H1 (cell line): ENCODE results near the gene CMBL. TPM values are rescaled to one million over a fixed set of nuclear protein-coding genes. Genes with fewer than 3 reads are reported as not detected.

Source experiments
- ASH2L ChIP-seq: fragments of 200-600, 300-600 bp; sonication (generic); IDR thresholded peaks from one replicate; pipeline ENCODE4 v1.7.1; 2017; ENCODE audit warnings: low read length
- BACH1 ChIP-seq: IDR thresholded peaks from 2 replicates; pipeline ENCODE4 v1.6.1; 2012; ENCODE audit warnings: low read length, improper control_type of control experiment
- BCL11A ChIP-seq, 2 experiments: IDR thresholded peaks; one replicate each; pipeline ENCODE4 v1.6.1; 2011; ENCODE audit warnings: low read depth in 2 of 2, low read length in 2 of 2, mild to moderate bottlenecking in 2 of 2
- BRCA1 ChIP-seq: IDR thresholded peaks from 2 replicates; pipeline ENCODE4 v1.6.1; 2012; ENCODE audit warnings: low read depth, low read length, improper control_type of control experiment
- CEBPB ChIP-seq: IDR thresholded peaks from 2 replicates; pipeline ENCODE4 v1.6.1; 2012; ENCODE audit warnings: low read depth, low read length
- CHD2 ChIP-seq: IDR thresholded peaks from 2 replicates; pipeline ENCODE4 v1.6.1; 2012; ENCODE audit warnings: low read length, improper control_type of control experiment
- EZH2 ChIP-seq: fragments of 200-600 bp; sonication (generic); IDR thresholded peaks from 2 replicates; pipeline ENCODE4 v1.7.1; 2012; ENCODE audit warnings: low read depth, mild to moderate bottlenecking, moderate library complexity, low read length, inconsistent platforms; ENCODE audit not compliant: severe bottlenecking
- FOSL1 ChIP-seq: IDR thresholded peaks from 2 replicates; pipeline ENCODE4 v1.6.1; 2011; ENCODE audit warnings: mild to moderate bottlenecking, low read depth, low read length, moderate library complexity; ENCODE audit not compliant: insufficient read depth
- KDM1A ChIP-seq: fragments of 200-600, 300-600 bp; sonication (generic); IDR thresholded peaks from 2 replicates; pipeline ENCODE4 v1.7.1; 2016; ENCODE audit warnings: mild to moderate bottlenecking, low read length, borderline replicate concordance
- PHF8 ChIP-seq: fragments of 200-600 bp; sonication (generic); conservative IDR thresholded peaks from 2 replicates; pipeline ENCODE4 v1.7.1; 2012; ENCODE audit warnings: low read depth, mild to moderate bottlenecking, inconsistent platforms, low read length, moderate library complexity
- POLR2A ChIP-seq, 2 experiments: IDR thresholded peaks; 1 replicate in 1 of 2; 2 replicates in 1 of 2; pipeline ENCODE4 v1.6.1; 2011; ENCODE audit warnings: low read depth in 2 of 2, low read length in 2 of 2, mild to moderate bottlenecking in 2 of 2; ENCODE audit errors: control extremely low read depth in 1 of 2
- POLR2AphosphoS5 ChIP-seq: IDR thresholded peaks from 2 replicates; pipeline ENCODE4 v1.6.1; 2011; ENCODE audit warnings: low read depth, low read length
- POU5F1 ChIP-seq: IDR thresholded peaks from 2 replicates; pipeline ENCODE4 v1.6.1; 2011; ENCODE audit warnings: low read depth, mild to moderate bottlenecking, low read length, moderate library complexity
- RXRA ChIP-seq: IDR thresholded peaks from 2 replicates; pipeline ENCODE4 v1.6.1; 2011; ENCODE audit warnings: low read depth, mild to moderate bottlenecking, low read length, moderate library complexity; ENCODE audit not compliant: insufficient read depth
- SIN3A ChIP-seq, 2 experiments: IDR thresholded peaks in 1 of 2; conservative IDR thresholded peaks in 1 of 2; 2 replicates each; pipeline ENCODE4 v1.6.1; 2011 to 2012; ENCODE audit warnings: low read length in 2 of 2, improper control_type of control experiment in 1 of 2, low read depth in 1 of 2, mild to moderate bottlenecking in 1 of 2
- SIX5 ChIP-seq: IDR thresholded peaks from 2 replicates; pipeline ENCODE4 v1.6.1; 2011; ENCODE audit warnings: mild to moderate bottlenecking, low read depth, low read length
- SP4 ChIP-seq: IDR thresholded peaks from 2 replicates; pipeline ENCODE4 v1.6.1; 2012; ENCODE audit warnings: low read length, inconsistent platforms
- SRF ChIP-seq: IDR thresholded peaks from 2 replicates; pipeline ENCODE4 v1.6.1; 2011; ENCODE audit warnings: mild to moderate bottlenecking, low read depth, low read length, moderate library complexity
- TAF1 ChIP-seq: IDR thresholded peaks from 2 replicates; pipeline ENCODE4 v1.6.1; 2011; ENCODE audit warnings: mild to moderate bottlenecking, low read depth, low read length
- TAF7 ChIP-seq: optimal IDR thresholded peaks from 2 replicates; pipeline ENCODE3; 2011; ENCODE audit warnings: low read depth, mild to moderate bottlenecking, inconsistent platforms, low read length, moderate library complexity, borderline replicate concordance
- polyA plus RNA-seq, 7 experiments: library from polyadenylated mRNA; depleted of rRNA in 3 of 7; stranded (reverse) in 5 of 7; unstranded in 2 of 7; fragments of >200 nt in 5 of 7; fragments of 200-250 nt in 2 of 7; gene quantifications; 1 replicate in 5 of 7; 2 replicates in 1 of 7; 4 replicates in 1 of 7; pipeline versions ENCODE4 v1.2.1 to v1.2.3, GENCODE V29; 2011 to 2013; ENCODE audit warnings: missing spikeins in 2 of 7, mixed read lengths in 2 of 7
- total RNA-seq: library from RNA; stranded (reverse); fragmentation: NEBNext Ultra II Directional; extraction: Animal tissue kit (Norgen Biotek cat#: 25700); gene quantifications from 2 replicates; pipeline ENCODE4 v1.2.1, GENCODE V29; 2021
- TF ChIP-seq, protein P1 (sequence below): IDR thresholded peaks from 2 replicates; pipeline ENCODE4 v1.6.1; 2011; ENCODE audit warnings: low read depth, mild to moderate bottlenecking, low read length; ENCODE audit not compliant: insufficient read depth

Gene CMBL
- total and polyA plus RNA-seq, 2 of the 8 experiments (the other 6 are each of a cell fraction or from before 2014, with no cell fraction given), result 27.9 to 32.1 TPM

DNA sequence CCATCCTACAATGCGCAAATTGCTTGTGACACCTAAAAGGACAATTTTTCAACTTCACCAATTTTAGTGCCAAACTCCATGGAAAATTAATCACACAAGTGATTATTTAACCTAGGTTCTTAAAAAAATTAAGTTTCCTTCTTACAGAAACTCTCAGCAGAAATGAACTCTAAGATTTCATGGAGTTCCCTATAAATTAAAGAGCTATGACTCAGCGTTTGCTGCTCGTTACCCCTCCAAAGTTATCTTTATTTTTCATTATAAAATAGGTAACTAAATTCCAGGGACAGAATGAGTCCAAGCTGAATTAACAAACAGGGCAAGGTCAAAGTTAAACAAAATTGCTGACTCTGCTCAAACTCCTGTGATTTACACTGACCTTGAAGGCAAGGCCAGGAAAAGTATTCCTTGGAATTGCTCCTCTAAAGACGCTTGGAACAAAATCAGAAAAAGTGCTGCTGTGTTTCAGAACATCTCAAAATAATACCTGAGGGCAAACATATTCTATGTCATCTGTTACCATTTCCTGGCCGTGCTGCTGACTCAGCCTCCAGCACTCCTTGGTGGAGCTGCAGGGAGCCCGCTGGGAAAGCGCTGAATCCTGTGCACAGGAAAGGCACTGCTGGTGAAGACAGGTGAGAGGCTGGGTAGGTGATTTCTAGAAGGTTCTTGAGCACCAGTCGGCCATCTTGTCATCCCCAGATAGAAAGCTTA, 2.5 kb upstream of the CMBL start (continued):
- TF ChIP-seq SIX5 (no peak), CEBPB (no peak), SIN3A (conservative IDR thresholded peaks at IDR 0.05 in 1 of 2, IDR thresholded peaks at IDR 0.05 in 1 of 2; ENCODE audit: low read depth in 1 of 2, low read length in 2 of 2) (no peak), EZH2 (no peak), BRCA1 (no peak), SRF (no peak), CHD2 (no peak), POU5F1 (no peak), PHF8 (no peak), TAF1 (no peak), TAF7 (no peak), RXRA (no peak), SP4 (no peak), BCL11A (IDR thresholded peaks at IDR 0.05; ENCODE audit: low read depth in 2 of 2, low read length in 2 of 2) (no peak), FOSL1 (no peak), POLR2AphosphoS5 (no peak), KDM1A (no peak), ASH2L (no peak), POLR2A (IDR thresholded peaks at IDR 0.05; ENCODE audit: control extremely low read depth in 1 of 2, low read depth in 2 of 2, low read length in 2 of 2) (no peak), BACH1 (peak; percentile 40)
- TF ChIP-seq, protein P1, sequence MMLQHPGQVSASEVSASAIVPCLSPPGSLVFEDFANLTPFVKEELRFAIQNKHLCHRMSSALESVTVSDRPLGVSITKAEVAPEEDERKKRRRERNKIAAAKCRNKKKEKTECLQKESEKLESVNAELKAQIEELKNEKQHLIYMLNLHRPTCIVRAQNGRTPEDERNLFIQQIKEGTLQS, result no peak
